IPS-20b (cell line): Measurements from ENCODE around the gene BCL11B.

ENCODE experiments used
- H3K27ac ChIP-seq: one replicate; pipeline ENCODE4 v1.5.1; 2013; ENCODE audit warnings: low read length
- H3K27me3 ChIP-seq: 2 replicates; pipeline ENCODE4 v1.6.1; 2013; ENCODE audit warnings: mild to moderate bottlenecking, low read length, inconsistent platforms; ENCODE audit not compliant: insufficient read depth
- H3K36me3 ChIP-seq: 2 replicates; pipeline ENCODE4 v1.6.1; 2013; ENCODE audit warnings: low read depth, mild to moderate bottlenecking, inconsistent platforms, low read length, moderate library complexity; ENCODE audit not compliant: insufficient read depth
- H3K4me1 ChIP-seq: 2 replicates; pipeline ENCODE4 v1.6.1; 2013; ENCODE audit warnings: mild to moderate bottlenecking, control low read depth, inconsistent platforms, low read length, moderate library complexity; ENCODE audit not compliant: insufficient read depth
- H3K4me3 ChIP-seq: 2 replicates; pipeline ENCODE4 v1.5.1; 2013; ENCODE audit warnings: mild to moderate bottlenecking, low read length, inconsistent platforms
- H3K9ac ChIP-seq: 2 replicates; pipeline ENCODE4 v1.6.1; 2013; ENCODE audit warnings: low read depth, mild to moderate bottlenecking, inconsistent platforms, low read length, moderate library complexity
- H3K9me3 ChIP-seq: 2 replicates; pipeline ENCODE4 v1.6.1; 2013; ENCODE audit warnings: mild to moderate bottlenecking, low read depth, low read length, inconsistent platforms; ENCODE audit not compliant: insufficient read depth

BCL11B gene

GRCh38 chr14:99125113-99125512, 146.9 kb downstream of the BCL11B start:
- H3K4me3 ChIP-seq = no peak overlapping the region
- H3K27me3 ChIP-seq = no peaks in the 10 kb centered on the region

GRCh38 chr14:99124482-99125105, 147.4 kb downstream of the BCL11B start:
- H3K4me3 ChIP-seq = no peak overlapping the region
- H3K27ac ChIP-seq = no peak overlapping the region
- H3K9me3 ChIP-seq = no peaks in the 10 kb centered on the region
- no peak overlapping the region for H3K9ac ChIP-seq
- H3K27me3 ChIP-seq = no peaks in the 10 kb centered on the region
- no peaks in the 10 kb centered on the region for H3K4me1 ChIP-seq
- H3K36me3 ChIP-seq = no peaks in the 10 kb centered on the region

More at GRCh38 chr14:99125113-99125512, 146.9 kb downstream of the BCL11B start:
- Histone ChIP-seq H3K9ac (no peak overlapping the region), H3K4me1 (no peaks in the 10 kb centered on the region), H3K27ac (no peak overlapping the region), H3K36me3 (no peaks in the 10 kb centered on the region), H3K9me3 (no peaks in the 10 kb centered on the region)

GRCh38 chr14:99123208-99123870, 148.7 kb downstream of the BCL11B start:
- Histone ChIP-seq H3K27me3 (no peaks in the 10 kb centered on the region), H3K4me1 (no peaks in the 10 kb centered on the region), H3K27ac (no peak overlapping the region), H3K9me3 (no peaks in the 10 kb centered on the region), H3K9ac (no peak overlapping the region), H3K36me3 (no peaks in the 10 kb centered on the region), H3K4me3 (no peak overlapping the region)

- H3K4me3 ChIP-seq = no peak overlapping the region
- no peaks in the 10 kb centered on the region for H3K4me1 ChIP-seq
- H3K9me3 ChIP-seq = no peaks in the 10 kb centered on the region
Observed at GRCh38 chr14:99122521-99123125, 149.4 kb downstream of the BCL11B start.

GRCh38 chr14:99121319-99121875, 150.6 kb downstream of the BCL11B start:
- no peaks in the 10 kb centered on the region for H3K9me3 ChIP-seq
- no peak overlapping the region for H3K4me3 ChIP-seq
- no peak overlapping the region for H3K9ac ChIP-seq
- no peaks in the 10 kb centered on the region for H3K27me3 ChIP-seq
- no peaks in the 10 kb centered on the region for H3K4me1 ChIP-seq
- H3K36me3 ChIP-seq = no peaks in the 10 kb centered on the region
- H3K27ac ChIP-seq = no peak overlapping the region

More at GRCh38 chr14:99122521-99123125, 149.4 kb downstream of the BCL11B start:
- Histone ChIP-seq H3K27ac (no peak overlapping the region), H3K9ac (no peak overlapping the region), H3K27me3 (no peaks in the 10 kb centered on the region), H3K36me3 (no peaks in the 10 kb centered on the region)

- H3K9ac ChIP-seq = no peak overlapping the region
- no peaks in the 10 kb centered on the region for H3K9me3 ChIP-seq
- no peaks in the 10 kb centered on the region for H3K36me3 ChIP-seq
- no peaks in the 10 kb centered on the region for H3K27me3 ChIP-seq
- no peaks in the 10 kb centered on the region for H3K4me1 ChIP-seq
- no peak overlapping the region for H3K27ac ChIP-seq
- no peak overlapping the region for H3K4me3 ChIP-seq
Observed at GRCh38 chr14:99120526-99121318, 151.3 kb downstream of the BCL11B start.

GRCh38 chr14:99119554-99120525, 152.2 kb downstream of the BCL11B start:
- H3K27me3 ChIP-seq = no peaks in the 10 kb centered on the region
- no peaks in the 10 kb centered on the region for H3K4me1 ChIP-seq
- no peak overlapping the region for H3K4me3 ChIP-seq
- no peak overlapping the region for H3K9ac ChIP-seq
- no peaks in the 10 kb centered on the region for H3K9me3 ChIP-seq
- no peak overlapping the region for H3K27ac ChIP-seq
- no peaks in the 10 kb centered on the region for H3K36me3 ChIP-seq
